ENCODE measurements around the gene KLC3.

GRCh38 chr19:45357445-45357783 lies 16.9 kb downstream of the KLC3 start:
- TF ChIP-seq, protein P1, sequence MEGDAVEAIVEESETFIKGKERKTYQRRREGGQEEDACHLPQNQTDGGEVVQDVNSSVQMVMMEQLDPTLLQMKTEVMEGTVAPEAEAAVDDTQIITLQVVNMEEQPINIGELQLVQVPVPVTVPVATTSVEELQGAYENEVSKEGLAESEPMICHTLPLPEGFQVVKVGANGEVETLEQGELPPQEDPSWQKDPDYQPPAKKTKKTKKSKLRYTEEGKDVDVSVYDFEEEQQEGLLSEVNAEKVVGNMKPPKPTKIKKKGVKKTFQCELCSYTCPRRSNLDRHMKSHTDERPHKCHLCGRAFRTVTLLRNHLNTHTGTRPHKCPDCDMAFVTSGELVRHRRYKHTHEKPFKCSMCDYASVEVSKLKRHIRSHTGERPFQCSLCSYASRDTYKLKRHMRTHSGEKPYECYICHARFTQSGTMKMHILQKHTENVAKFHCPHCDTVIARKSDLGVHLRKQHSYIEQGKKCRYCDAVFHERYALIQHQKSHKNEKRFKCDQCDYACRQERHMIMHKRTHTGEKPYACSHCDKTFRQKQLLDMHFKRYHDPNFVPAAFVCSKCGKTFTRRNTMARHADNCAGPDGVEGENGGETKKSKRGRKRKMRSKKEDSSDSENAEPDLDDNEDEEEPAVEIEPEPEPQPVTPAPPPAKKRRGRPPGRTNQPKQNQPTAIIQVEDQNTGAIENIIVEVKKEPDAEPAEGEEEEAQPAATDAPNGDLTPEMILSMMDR (conservative IDR thresholded peaks at IDR 0.05; ENCODE audit: low read depth, low read length): no peak
- no peak for TF ChIP-seq EZH2 (IDR thresholded peaks at IDR 0.05; ENCODE audit: low read length, unreplicated experiment)
